ENCODE results near the gene ANO9. TPM values are rescaled to one million over a fixed set of nuclear protein-coding genes. Genes with fewer than 3 reads are reported as not detected.

The ANO9 gene
- total and polyA plus RNA-seq, 2 experiments from 2014 or later, result not detected

DNA sequence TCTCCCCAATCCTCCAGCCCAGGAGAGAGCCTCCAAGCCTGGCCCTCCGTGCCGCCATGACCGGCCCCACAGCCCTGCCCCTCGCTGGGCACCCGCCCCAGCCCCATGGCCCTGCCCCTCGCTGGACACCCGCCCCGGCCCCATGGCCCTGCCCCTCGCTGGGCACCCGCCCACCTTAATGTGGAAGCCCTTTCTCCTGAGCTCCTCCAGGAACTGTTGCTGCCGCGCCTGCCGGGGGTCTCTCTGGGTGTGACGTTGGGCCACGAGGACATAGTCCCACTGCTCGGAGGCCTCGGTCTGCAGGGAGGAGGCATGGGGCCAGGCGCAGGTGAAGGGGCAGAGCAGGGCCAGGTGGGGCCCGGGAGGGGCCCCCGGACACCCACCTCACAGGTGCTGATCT lies 8.2 kb downstream of the ANO9 start:
- H4K20me1 ChIP-seq (ENCODE audit: insufficient read depth), result no peaks in the 10 kb centered on the region
- H3K36me3 ChIP-seq (ENCODE audit: low read depth), result no peaks in the 10 kb centered on the region
- TF ChIP-seq EZH2phosphoT487 (IDR thresholded peaks at IDR 0.05; ENCODE audit: insufficient read depth, low read depth) (no peak), EZH2 (IDR thresholded peaks at IDR 0.05; ENCODE audit: insufficient read depth, poor library complexity, severe bottlenecking) (no peak)
- H3K27ac ChIP-seq, result no peak overlapping the region
- H3K9me3 ChIP-seq (ENCODE audit: low read depth), result no peaks in the 10 kb centered on the region
- in situ Hi-C loops (cut with MboI), result no loop called here
- no peak overlapping the region for H3K9ac ChIP-seq
- no peaks in the 10 kb centered on the region for H3F3A ChIP-seq (ENCODE audit: insufficient read depth)
- H3K4me3 ChIP-seq, result no peak overlapping the region
- no peaks in the 10 kb centered on the region for H3K27me3 ChIP-seq (replicated peaks; ENCODE audit: insufficient read depth)
- no peaks in the 10 kb centered on the region for H3K79me2 ChIP-seq (ENCODE audit: insufficient read depth)
- no peak overlapping the region for H2AFZ ChIP-seq
- H3K4me1 ChIP-seq (ENCODE audit: insufficient read depth), result no peaks in the 10 kb centered on the region
- WGBS, 2 experiments (ENCODE audit: low coverage in 1 of 2, low lambda C conversion rate in 2 of 2, missing lambda C conversion rate in 2 of 2), result 54 to 65% methylated on average over 12 to 20 of the region's 20 CpGs
- H3K9me2 ChIP-seq (ENCODE audit: insufficient read depth), result no peaks in the 10 kb centered on the region
- no peak overlapping the region for H3K4me2 ChIP-seq (ENCODE audit: unreplicated experiment)
- DNase-seq, result no peak

- no peaks in the 10 kb centered on the region for H4K20me1 ChIP-seq (ENCODE audit: insufficient read depth)
- in situ Hi-C loops (cut with MboI), result no loop called here
- no peaks in the 10 kb centered on the region for H3K9me3 ChIP-seq (ENCODE audit: low read depth)
- no peaks in the 10 kb centered on the region for H3K79me2 ChIP-seq (ENCODE audit: insufficient read depth)
- no peaks in the 10 kb centered on the region for H3K27me3 ChIP-seq (replicated peaks; ENCODE audit: insufficient read depth)
- H2AFZ ChIP-seq, result no peak overlapping the region
- no peaks in the 10 kb centered on the region for H3K4me1 ChIP-seq (ENCODE audit: insufficient read depth)
- no peaks in the 10 kb centered on the region for H3F3A ChIP-seq (ENCODE audit: insufficient read depth)
- 77% methylated on average over 16 to 17 of the region's 17 CpGs for WGBS, 2 experiments (ENCODE audit: low coverage in 1 of 2, low lambda C conversion rate in 2 of 2, missing lambda C conversion rate in 2 of 2)
- H3K9me2 ChIP-seq (ENCODE audit: insufficient read depth), result no peaks in the 10 kb centered on the region
- no peak overlapping the region for H3K4me3 ChIP-seq
- no peaks in the 10 kb centered on the region for H3K36me3 ChIP-seq (ENCODE audit: low read depth)
- no peak overlapping the region for H3K9ac ChIP-seq
- H3K27ac ChIP-seq, result no peak overlapping the region
- DNase-seq, result no peak
- H3K4me2 ChIP-seq (ENCODE audit: unreplicated experiment), result no peak overlapping the region
- no peak for TF ChIP-seq EZH2phosphoT487 (IDR thresholded peaks at IDR 0.05; ENCODE audit: insufficient read depth, low read depth)
- no peak for TF ChIP-seq EZH2 (IDR thresholded peaks at IDR 0.05; ENCODE audit: insufficient read depth, poor library complexity, severe bottlenecking)
Observed at GRCh38 chr11:433111-433510, 8.7 kb downstream of the ANO9 start.

DNA sequence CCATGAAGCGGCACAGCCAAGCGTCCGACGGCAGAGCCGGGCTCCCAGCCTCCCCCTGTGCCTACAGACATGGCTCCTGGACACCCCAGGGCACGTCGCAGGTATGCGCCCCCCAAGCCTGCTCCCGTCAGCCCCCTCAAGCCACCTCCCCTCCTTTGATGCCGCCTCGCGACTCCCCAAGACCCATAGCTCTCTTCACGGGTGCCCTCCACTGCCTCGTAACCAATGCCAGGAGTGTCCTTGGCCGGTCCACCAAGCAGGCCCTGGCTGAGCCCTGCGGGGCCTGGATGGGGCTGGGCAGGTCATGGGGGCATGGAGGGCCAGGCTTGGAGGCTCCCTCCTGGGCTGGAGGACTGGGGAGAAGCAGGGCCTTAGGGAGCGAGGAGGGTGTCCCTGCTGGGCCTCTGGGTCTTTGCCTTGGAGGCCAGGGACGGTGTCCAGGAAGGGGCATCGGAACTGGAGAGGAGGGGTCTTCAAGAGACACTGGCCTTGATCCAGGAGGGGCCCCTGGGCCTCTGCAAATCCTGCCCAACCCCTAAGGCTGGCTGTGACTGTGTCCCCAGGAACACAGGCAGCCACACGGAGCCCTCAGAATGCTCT lies 9.2 kb downstream of the ANO9 start:
- Histone ChIP-seq H3K4me1 (ENCODE audit: insufficient read depth) (no peaks in the 10 kb centered on the region), H3K36me3 (ENCODE audit: low read depth) (no peaks in the 10 kb centered on the region), H3K79me2 (ENCODE audit: insufficient read depth) (no peaks in the 10 kb centered on the region), H3K9me3 (ENCODE audit: low read depth) (no peaks in the 10 kb centered on the region), H3K4me2 (ENCODE audit: unreplicated experiment) (no peak overlapping the region), H4K20me1 (ENCODE audit: insufficient read depth) (no peaks in the 10 kb centered on the region), H3K27me3 (replicated peaks; ENCODE audit: insufficient read depth) (no peaks in the 10 kb centered on the region), H3K27ac (no peak overlapping the region), H3K4me3 (no peak overlapping the region), H3K9me2 (ENCODE audit: insufficient read depth) (no peaks in the 10 kb centered on the region), H3K9ac (no peak overlapping the region), H2AFZ (no peak overlapping the region), H3F3A (ENCODE audit: insufficient read depth) (no peaks in the 10 kb centered on the region)
- no peak for DNase-seq
- TF ChIP-seq EZH2 (IDR thresholded peaks at IDR 0.05; ENCODE audit: insufficient read depth, poor library complexity, severe bottlenecking) (no peak), EZH2phosphoT487 (IDR thresholded peaks at IDR 0.05; ENCODE audit: insufficient read depth, low read depth) (no peak)
- 66 to 67% methylated on average over 12 to 19 of the region's 20 CpGs for WGBS, 2 experiments (ENCODE audit: low coverage in 1 of 2, low lambda C conversion rate in 2 of 2, missing lambda C conversion rate in 2 of 2)
- in situ Hi-C loops (cut with MboI), result no loop called here

GRCh38 chr11:431921-432320 lies 9.9 kb downstream of the ANO9 start:
- no peak overlapping the region for H3K27ac ChIP-seq
- no peak overlapping the region for H3K4me3 ChIP-seq
- H3K36me3 ChIP-seq (ENCODE audit: low read depth), result no peaks in the 10 kb centered on the region
- H3F3A ChIP-seq (ENCODE audit: insufficient read depth), result no peaks in the 10 kb centered on the region
- in situ Hi-C loops (cut with MboI), result no loop called here
- H3K4me2 ChIP-seq (ENCODE audit: unreplicated experiment), result no peak overlapping the region
- no peaks in the 10 kb centered on the region for H4K20me1 ChIP-seq (ENCODE audit: insufficient read depth)
- H3K9me2 ChIP-seq (ENCODE audit: insufficient read depth), result no peaks in the 10 kb centered on the region
- WGBS, 2 experiments (ENCODE audit: low coverage in 1 of 2, low lambda C conversion rate in 2 of 2, missing lambda C conversion rate in 2 of 2), result 67 to 77% methylated on average over 11 to 13 of the region's 13 CpGs
- H3K4me1 ChIP-seq (ENCODE audit: insufficient read depth), result no peaks in the 10 kb centered on the region
- no peaks in the 10 kb centered on the region for H3K27me3 ChIP-seq (replicated peaks; ENCODE audit: insufficient read depth)
- H3K79me2 ChIP-seq (ENCODE audit: insufficient read depth), result no peaks in the 10 kb centered on the region
- DNase-seq, result no peak
- H3K9me3 ChIP-seq (ENCODE audit: low read depth), result no peaks in the 10 kb centered on the region
- no peak overlapping the region for H2AFZ ChIP-seq
- TF ChIP-seq EZH2phosphoT487 (IDR thresholded peaks at IDR 0.05; ENCODE audit: insufficient read depth, low read depth) (no peak), EZH2 (IDR thresholded peaks at IDR 0.05; ENCODE audit: insufficient read depth, poor library complexity, severe bottlenecking) (no peak)
- H3K9ac ChIP-seq, result no peak overlapping the region
